ENCODE data around the gene SHANK2.
A peak's percentile ranks its signal among the peaks of the same experiment; 100 is the strongest.

SHANK2 gene

GRCh38 chr11:71252770-71253730, 673 bp upstream of the SHANK2 start:
- TF ChIP-seq MAX (IDR thresholded peaks at IDR 0.05) (no peak), REST (IDR thresholded peaks at IDR 0.05; ENCODE audit: low read depth) (no peak)

GRCh38 chr11:71251761-71252268, 562 bp downstream of the SHANK2 start:
- TF ChIP-seq USF1 (IDR thresholded peaks at IDR 0.05) (no peak), MAX (IDR thresholded peaks at IDR 0.05) (0 out of 2 replicates have a peak, but pooled peaks have one; percentile 22), RAD21 (IDR thresholded peaks at IDR 0.05; ENCODE audit: low read depth) (peak; percentile 5; the same call in 1 of the 2 replicates), FOXM1 (IDR thresholded peaks at IDR 0.05; ENCODE audit: borderline replicate concordance, low read depth) (no peak)

GRCh38 chr11:71251151-71251721, 1.1 kb downstream of the SHANK2 start:
- TF ChIP-seq TCF12 (IDR thresholded peaks at IDR 0.05; ENCODE audit: low read depth), result no peak
- no peak for TF ChIP-seq NFIC (IDR thresholded peaks at IDR 0.05)
- TF ChIP-seq REST (IDR thresholded peaks at IDR 0.05; ENCODE audit: low read depth), result no peak

GRCh38 chr11:71250523-71251150, 1.7 kb downstream of the SHANK2 start:
- TF ChIP-seq TAF1 (IDR thresholded peaks at IDR 0.05; ENCODE audit: low read depth) (no peak), TCF12 (IDR thresholded peaks at IDR 0.05; ENCODE audit: low read depth) (no peak), EGR1 (IDR thresholded peaks at IDR 0.05) (no peak), MAX (IDR thresholded peaks at IDR 0.05) (no peak), FOXM1 (IDR thresholded peaks at IDR 0.05; ENCODE audit: borderline replicate concordance, low read depth) (no peak), REST (IDR thresholded peaks at IDR 0.05; ENCODE audit: low read depth) (no peak), USF1 (IDR thresholded peaks at IDR 0.05) (no peak), CREB1 (IDR thresholded peaks at IDR 0.05; ENCODE audit: low read depth) (no peak), NFIC (IDR thresholded peaks at IDR 0.05) (no peak), ZBTB7A (IDR thresholded peaks at IDR 0.05; ENCODE audit: low read depth) (no peak), CEBPB (IDR thresholded peaks at IDR 0.05) (no peak), RAD21 (IDR thresholded peaks at IDR 0.05; ENCODE audit: low read depth) (no peak), YY1 (IDR thresholded peaks at IDR 0.05; ENCODE audit: low read depth) (no peak), TEAD4 (IDR thresholded peaks at IDR 0.05) (no peak), EP300 (IDR thresholded peaks at IDR 0.05; ENCODE audit: borderline replicate concordance) (no peak)
